HG02571 (cell line): Measurements from ENCODE around the gene PDCD4.

Experiments
- ATAC-seq: cut with Tn5 transposase; IDR thresholded peaks from one replicate; pipeline ENCODE4 v1.9.1; 2021; ENCODE audit warnings: mild to moderate bottlenecking, moderate library complexity; ENCODE audit not compliant: unreplicated experiment

The PDCD4 gene

DNA sequence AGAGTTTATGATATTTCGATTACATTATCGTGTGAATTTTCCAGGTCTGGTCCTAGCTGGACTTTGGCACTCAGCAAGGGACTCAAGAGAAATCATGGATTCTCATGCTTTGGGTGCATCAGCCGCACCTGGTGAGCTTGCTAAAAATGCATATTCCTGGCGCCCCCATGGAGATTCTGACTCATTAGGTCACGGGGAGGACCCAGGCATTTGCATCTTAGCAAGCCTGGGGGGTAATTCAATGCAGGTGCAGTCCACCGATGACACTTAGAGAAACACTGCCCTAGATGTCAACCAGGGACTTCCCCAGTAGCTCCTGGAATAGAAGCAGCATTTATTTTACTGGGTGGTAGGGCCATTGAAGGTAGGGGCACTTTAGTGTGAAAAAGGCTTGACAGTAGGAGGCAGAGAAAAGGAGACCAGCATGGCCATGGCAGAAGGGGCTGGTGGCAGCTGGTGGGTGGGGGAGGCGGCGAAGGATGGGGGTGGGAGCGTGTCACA lies 29.9 kb upstream of the PDCD4 start:
- ATAC-seq, result peak; percentile 81

DNA sequence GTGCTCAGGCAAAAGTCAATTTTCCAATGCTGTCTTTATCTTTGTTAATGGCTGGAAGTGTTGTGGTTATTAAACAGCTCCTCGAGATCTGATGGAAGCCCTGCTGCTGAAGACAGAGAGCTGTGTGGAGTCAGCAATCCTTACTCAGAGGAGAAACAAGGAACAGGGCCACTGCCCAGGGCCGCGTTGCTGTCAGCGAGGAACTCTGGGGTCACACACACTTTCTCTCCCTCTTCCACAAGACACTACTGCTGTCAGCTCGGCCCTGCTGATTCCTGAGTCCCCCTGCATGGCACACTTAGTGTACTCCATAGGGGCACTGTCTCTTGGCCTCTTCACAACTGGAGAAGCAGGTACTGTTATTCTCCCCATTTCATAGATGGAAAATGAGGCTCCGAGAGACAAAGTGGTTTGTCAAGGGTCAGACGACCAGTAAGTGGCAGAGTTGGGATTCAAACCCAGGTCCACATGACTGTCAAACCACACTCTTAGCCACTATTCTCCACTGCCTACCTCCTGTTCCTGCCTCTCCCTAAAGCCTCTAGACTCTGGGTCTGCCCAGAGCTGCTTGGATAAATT lies 29.3 kb upstream of the PDCD4 start:
- ATAC-seq, result no peak

DNA sequence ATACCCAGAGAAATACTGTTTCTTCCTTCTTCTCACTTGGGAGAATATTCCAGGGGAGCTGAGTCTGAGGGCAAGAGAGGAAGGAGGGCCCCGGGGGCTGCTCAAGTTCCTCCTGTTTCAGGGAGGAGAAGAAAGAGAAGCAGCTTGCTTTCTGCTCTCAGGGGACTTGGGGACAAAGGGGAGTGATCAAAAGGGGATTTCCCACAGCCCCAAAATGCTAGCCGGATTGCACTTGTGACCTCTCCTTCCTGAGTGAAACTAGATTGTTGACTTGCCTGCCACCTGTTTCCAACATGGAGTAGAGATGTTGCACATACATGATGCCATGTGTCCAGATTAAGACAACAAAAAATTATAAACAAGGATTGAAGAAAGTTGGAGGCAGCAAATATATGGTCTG lies 28.7 kb upstream of the PDCD4 start:
- ATAC-seq, result peak; percentile 59

DNA sequence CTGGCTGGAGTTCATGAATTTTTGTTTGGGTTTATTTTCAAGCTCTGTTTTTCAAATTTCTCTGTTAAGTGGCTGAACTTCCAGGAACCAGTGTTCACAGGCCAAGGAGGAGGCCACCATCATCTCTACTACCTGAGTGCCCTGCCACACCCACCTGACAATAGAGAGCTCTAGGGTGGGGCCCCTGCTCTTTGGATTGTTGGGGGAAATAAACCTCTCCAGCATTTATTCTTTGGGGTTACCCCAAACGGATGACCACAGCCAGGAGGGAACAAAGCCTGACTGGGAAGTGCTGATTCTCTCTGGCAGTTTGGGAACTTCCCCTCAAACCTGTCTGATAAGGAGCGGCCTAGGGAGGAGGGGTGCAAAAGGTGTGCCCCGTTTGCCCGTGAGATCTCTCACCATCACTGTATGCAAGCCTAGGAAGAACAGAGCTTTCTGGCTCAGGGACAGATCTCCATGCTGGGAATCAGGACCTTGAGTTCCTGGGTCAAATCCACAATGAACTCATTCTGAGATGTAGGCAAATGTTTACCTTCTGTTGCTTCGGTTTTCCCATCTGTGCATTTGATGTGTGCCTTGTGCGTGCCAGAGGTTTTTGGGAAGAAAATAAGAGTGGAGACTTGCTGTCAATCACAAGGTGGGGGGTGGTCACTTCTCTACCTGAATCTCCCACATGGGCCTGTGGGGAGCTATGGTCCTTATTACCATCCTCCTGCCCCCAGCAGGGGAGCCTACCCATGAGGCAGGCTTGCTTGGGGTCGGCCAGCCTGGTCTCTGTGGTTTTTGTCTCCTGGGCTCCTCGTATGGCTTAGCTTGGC lies 27.7 kb upstream of the PDCD4 start:
- no peak for ATAC-seq

DNA sequence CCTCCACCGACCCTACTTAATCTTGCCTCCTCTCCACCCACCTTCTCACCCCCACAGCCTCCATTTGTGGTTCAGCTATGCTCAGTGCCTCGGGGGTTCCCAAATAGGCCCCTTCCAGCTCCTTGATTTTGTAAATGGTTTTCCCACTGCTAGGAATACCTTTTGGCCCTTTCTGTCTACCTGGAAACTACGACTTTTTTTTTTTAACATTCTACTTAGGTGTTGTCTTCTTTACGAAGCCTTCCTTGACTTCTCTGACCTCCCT lies 27.2 kb upstream of the PDCD4 start:
- no peak for ATAC-seq

DNA sequence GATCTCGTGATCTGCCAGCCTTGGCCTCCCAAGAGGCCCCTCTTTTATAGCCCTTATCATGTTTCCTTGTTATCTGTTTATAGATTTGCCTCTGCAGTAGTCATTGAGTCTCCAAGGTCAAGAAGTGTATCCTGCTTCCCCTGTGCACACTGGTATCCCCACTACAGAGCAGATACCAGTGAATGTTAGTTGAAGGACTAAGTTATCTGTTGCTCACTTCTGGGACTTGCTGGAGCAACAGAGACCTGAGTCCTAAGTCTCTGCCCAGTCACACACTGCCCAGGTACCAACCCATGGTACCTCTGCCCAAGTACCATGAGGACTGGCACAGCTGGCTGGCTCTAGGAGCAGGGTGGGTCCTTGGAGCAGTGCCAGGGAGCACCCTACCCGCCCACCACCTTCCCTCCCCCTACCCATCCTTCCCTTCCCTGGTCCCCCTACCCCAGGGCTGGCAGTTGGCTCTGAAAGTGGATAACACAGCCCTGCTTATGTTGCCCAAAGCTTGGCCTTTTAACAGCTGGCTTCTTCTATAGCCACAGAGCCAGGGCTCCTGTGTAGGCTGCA lies 26.5 kb upstream of the PDCD4 start:
- no peak for ATAC-seq

DNA sequence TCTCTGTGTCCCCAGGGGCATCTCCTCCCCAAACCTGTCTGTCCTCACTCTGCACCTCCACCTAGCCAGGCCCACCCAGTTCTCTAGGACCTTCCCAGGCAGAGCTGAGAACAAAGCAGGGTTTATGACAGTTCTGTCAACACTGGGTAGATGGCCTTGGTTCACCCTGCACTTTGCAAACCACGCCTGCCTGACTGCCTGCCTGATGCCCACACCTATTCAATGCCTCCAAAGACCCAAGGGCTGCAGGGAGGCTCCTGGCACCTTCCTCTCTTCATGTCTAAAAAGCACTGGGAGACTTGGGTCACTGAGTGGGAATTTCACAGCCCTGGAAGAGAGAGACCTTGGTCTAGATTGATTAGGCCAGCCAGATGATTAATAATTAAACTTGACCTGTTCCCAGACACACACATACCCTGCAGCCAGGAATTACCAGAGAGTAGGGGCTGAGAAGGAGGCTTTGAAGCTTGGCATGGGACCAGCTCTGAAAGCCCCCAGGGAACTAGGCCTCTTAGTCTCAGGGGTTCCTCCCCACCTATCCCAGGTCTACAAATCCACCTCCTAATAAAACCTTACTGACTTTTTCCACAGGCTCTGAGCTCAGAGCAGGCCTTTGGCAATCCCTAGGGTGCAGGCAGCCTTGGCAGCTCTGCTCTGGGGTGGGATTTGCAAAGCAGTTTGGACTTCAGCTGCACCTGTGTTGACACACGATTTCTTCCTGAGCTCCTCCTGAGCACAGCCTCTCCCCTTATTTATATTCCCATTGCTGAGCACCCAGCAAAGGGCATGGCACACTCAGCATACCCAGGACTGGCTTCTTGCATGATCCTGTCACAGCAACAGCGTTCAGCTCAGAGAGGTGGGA lies 25.7 kb upstream of the PDCD4 start:
- ATAC-seq, result no peak

DNA sequence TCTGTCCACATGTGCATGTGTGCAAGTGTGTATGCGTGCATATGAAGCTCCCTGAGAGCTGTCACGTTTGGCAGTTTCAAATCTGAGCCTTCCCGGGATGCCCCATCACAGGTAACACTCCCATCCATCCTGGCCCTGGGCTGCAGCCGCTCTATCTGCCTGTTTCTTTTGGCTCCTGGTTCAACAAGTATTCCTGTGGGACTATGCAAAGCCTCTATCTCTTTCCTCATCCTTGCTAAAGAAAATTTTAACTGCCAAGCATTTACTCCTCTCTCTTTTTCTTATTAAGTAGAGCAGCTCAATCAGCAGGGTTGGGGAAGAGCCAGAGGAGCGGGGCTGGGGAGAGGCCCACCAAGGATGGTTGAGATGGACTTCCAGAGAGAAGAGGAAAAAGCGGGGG lies 24.4 kb upstream of the PDCD4 start:
- no peak for ATAC-seq

DNA sequence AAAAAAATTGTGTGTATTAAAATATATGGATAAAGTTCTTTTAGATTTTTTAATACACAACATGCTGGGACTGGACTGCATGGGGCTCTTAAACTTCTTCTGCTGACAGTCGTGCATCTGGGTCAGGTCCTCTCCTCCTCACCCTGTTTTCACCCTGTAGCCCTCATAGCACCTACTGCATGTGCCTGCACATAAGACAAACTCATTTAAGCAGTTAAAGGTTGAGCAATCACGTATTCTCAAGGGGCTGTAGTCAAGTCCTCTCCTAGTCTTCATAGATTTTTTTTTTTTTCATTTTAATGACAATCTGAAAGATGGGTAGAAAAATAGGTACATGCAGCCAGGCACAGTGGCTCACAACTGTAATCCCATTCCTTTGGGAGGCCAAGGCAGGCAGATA lies 23.6 kb upstream of the PDCD4 start:
- ATAC-seq, result no peak

DNA sequence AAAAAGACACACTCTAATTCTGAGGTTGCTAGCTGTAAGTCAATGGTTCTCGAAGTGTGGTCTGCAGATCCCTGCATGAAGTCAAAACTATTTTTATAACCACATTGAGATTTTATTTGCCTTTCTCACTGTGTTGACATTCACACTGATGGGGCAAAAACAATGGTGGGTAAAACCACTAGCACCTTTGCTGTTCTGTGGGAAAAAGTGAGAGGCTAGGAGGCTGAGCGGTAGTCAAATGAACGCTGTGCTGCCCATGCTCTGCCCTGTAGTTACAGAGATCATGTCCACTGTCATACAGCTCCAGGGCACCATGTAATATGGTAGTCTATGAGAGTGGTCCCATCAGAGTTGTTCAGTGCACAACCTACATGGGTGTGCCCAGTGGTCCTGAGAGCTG lies 21.6 kb upstream of the PDCD4 start:
- ATAC-seq, result no peak

DNA sequence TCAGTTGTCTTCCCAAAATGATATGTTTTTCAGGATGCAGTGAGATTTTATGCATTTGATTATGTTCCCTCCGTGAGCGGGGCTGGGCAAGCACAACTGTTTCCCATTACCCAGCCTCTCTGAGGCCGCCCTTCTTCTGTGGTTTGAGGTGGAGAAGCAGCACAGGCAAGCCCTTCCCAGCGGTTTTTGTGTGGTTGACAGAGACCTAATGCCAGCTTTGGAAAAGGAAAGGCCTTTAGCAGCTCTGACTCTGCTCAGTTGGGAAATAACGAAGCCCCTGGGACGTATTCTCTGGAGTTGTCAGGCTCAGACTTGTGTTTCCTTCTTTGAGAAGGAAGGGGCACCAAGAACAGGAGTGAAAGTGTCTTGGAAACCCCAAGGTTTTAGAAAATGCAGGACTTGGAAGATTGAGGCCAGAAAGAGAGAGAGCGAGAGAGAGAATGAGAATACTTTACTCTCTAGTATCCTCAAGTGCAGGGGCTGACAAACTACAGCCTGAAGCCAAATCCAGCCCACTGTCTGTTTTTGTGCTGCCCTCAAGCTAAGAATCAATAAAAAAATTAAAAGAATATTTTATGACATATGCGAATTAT lies 20.6 kb upstream of the PDCD4 start:
- no peak for ATAC-seq

DNA sequence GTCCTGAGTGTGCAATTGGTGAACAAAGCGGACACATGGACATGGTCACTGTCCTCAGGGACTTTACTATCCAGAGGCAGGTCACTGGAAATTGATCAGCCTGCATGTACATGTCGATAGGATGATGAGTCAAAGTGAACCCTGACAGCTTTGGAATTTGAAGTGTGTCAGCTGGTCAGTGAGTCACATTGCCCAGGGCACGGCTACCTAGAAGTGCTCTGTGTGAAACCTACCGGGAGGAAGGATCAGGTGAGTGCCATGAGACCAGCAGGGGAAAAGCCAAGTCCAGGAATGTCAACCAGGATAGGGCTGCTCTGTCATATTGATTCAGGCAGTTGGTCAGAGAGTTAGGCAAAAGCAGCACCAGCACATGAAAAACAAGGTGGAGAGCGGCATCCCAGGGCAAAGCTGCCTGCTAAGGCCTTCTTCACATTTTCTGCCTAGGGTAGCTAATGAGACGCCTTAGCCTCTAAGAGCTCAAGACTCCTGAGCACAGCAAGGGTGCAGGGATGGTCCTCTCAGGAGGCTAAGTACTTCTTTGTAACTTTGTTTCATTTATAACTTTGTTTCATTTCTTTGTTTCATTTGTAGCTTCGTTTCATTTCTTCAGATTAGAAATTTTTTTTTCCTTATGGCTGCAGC lies 19.4 kb upstream of the PDCD4 start:
- no peak for ATAC-seq

DNA sequence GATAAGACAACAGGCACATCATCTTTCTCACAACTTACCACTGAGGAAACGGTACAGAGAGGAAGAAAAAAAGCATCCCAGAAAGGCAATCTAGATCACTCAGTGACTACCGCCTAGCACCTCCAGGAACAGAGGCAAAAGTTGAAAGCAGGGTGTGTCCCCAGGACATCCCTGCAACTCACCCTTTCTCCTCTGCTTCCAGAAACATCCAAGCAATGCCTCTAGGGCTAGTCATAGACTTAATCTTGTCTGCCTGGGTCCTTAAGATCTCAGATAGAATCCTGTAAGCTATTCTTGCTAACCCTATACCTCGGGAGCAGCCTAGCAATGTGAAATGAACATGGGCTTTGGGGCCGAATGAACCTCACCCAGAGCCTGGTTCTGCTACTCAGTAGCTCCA lies 18.8 kb upstream of the PDCD4 start:
- no peak for ATAC-seq

DNA sequence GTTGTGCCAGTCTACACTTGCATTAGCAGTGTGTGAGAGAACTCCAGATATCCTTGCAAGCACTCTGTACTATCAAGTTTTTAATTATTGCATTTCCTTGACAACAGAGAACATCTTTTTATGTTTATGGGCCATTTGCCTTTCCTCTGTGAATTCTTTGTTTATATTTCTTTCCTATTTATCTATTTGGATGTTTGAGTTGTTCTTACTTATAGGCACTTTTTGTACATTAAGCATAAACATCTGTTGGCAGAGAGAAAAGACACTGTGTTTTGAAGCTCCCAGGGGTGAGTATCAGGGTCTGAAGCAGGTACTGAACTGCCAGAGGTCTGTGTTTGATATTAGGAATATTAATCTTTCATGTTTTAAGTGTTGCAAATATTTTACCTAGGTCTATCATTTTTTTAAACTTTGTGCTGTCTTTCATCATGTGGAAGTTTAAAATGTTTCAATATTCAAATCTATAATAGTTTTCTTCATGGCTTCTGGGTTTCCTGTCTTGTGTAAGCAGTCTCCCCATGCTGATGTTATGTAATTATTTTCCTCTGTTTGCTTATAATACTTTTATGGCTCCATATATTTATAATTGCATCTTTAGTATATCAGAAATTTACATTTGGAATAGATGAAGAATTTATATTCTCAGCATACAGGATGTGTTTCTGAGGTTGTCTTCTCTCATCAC lies 17.7 kb upstream of the PDCD4 start:
- ATAC-seq, result no peak

DNA sequence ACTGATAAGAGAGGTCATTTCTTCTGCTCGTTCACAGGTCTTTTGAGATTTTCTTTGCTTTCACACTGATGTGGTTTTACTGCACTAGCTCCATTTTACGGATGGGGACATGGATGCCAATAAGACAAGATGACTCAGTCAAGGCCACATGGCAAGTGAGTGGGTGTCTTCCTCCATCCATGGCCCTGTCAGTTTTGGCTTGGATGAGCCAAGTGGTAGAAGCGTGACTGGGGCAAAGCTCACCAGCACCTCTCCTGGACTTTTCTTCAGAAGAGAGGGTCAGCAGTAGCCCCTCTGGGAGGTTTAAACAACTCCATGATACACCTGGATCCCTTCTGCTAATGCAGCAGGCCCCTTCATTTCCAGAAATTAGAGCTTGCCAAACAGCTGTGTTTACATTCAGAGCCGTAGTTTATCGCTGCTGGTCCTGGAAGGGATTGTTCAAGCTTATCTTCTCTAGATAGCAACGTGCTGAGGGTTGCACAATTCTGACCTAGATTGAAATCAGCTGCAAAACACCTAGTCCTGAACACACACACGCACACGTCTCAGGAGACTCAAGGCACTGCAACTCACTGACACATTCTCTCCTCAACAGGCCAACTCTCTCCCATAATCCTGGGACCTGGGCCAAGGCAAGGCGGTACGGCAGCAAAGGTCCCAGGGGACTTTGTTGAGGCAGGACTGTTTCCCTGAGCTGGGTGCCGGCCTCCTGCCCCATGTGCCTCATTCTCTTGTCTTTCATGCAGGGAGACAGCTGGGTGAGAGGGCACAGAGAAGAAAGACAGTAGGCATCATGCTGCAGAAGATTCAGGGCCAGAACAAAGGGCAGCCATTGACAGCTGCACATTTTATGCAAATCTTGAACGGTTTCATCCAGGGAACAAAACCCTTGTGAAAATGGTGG lies 14.2 kb upstream of the PDCD4 start:
- ATAC-seq, result no peak

DNA sequence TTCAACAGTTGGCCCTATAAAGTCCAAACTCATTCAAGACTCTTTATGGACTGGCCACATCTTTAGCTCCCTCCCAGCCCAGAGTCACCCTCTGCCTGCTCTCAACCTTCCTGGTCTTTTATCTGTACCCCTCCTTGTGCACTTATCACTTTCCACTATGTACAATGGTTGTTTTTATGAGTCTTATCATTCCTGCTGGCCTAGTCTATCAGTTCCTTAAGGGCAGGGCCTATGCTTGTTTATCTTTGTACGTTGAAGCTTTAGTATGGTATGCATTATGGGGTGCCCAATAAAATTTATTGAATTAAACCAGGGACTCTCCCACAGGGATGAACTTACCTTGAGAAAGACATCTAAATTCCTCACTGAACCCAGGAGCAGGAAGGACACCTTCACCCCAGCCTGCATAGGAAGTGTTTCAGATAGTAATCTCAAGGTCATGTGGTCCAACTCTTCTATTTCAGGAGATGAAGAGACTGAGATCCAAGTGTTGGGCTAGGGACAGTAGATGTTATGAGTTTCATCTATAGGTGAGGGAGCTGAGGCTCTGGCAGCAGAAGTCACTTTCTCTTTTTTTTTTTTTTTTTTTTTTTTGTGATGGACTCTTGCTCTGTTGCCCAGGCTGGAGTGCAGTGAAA lies 13.3 kb upstream of the PDCD4 start:
- ATAC-seq, result no peak

DNA sequence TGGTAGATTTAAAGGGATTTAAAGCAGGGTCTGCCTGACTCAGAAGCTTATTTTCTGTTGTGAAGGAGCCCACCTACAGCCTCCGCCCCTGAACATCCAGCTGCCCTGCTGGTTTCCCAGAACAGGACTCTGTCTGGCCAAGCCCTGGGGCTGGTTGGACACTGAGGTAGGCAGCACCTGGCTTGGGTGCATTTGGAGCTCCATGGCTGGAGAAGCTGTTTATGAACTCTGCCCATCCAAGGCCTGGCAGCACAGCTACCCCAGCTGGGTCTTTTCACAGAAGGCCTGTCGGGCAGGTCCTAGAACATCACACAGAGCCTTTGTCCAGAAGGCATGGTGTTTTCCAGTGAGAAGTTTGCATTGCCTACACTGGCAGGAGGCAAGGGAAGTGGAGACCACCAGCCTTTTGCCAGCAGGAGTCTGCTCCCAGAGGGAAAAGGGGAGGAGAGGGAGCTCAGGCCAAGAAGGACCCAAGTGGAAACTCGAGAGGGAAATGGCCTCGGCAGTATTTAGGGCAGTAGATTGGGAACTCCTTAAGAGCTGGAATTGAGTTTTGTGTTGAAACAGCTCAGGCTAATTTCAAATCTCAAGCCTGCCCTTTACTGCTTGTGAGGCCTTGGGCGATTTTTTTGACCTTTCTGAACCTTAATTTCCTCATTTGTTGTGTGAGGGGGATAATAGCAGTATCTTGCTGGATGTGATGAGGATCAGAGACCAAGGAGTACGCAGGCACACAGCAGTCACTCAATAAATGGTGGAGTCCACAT lies 12.3 kb upstream of the PDCD4 start:
- no peak for ATAC-seq

DNA sequence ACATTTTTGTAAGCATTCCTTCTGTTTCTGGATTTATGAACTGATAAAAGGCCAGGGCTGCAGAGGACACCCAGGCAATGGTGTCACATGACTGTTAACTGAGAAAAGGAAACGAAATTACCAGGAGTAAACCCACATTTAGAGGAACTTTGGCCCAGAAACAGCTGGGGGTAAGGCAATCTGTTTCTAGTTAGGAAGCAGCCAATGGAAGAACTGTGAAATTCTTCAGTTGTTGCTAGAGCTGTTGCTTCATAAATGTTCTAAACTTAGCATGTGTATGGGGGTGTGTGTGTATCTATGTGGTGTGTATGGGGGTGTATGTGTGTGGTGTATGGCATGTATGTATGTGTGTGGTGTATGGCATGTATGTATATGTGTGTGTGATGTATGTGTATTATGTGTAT lies 11.8 kb upstream of the PDCD4 start:
- no peak for ATAC-seq
